Activated CD4-positive, alpha-beta T cell treated with anti-CD3 and anti-CD28 coated beads, Interleukin-2, amount 50 U/mL, for 24 hours (primary cell): ENCODE results near the gene FBXO8.
"Not testable (repeated sequence)": the region's sequence is repeated elsewhere in the genome, so short reads cannot be mapped to it uniquely, and the experiment has no call there.

Experiments
- DNase-seq, 2 donors: peaks; one replicate each; pipeline ENCODE4 v3.0.0-alpha.2; 2020; ENCODE audit warnings: low read depth in 1 of 2, low spot score in 1 of 2

The FBXO8 gene

GRCh38 chr4:174283507-174284471 lies at the start of gene FBXO8, which contains the start of gene CEP44:
Gene FBXO8, minus strand, starts transcription at chr4:174283667. Its CDS starts 20,575 bp downstream, at chr4:174263092.
Gene CEP44, plus strand, starts transcription at chr4:174283911. Its CDS starts 15,211 bp downstream, at chr4:174299122.
- DNase-seq: peak; percentile 50 to 58

- no peak for DNase-seq
Observed at GRCh38 chr4:174332741-174333493, 49.5 kb upstream of the FBXO8 start.

GRCh38 chr4:174324725-174325124 lies 41.3 kb upstream of the FBXO8 start:
- DNase-seq: no peak

GRCh38 chr4:174324236-174324635 lies 40.8 kb upstream of the FBXO8 start:
- no peak for DNase-seq

GRCh38 chr4:174320494-174321199 lies 37.2 kb upstream of the FBXO8 start:
- no peak for DNase-seq

GRCh38 chr4:174318829-174319764 lies 35.6 kb upstream of the FBXO8 start:
- DNase-seq: no peak

GRCh38 chr4:174317531-174317930 lies 34.1 kb upstream of the FBXO8 start:
- no peak for DNase-seq

GRCh38 chr4:174316954-174317353 lies 33.5 kb upstream of the FBXO8 start:
- DNase-seq: no peak

GRCh38 chr4:174316546-174316945 lies 33.1 kb upstream of the FBXO8 start:
- DNase-seq: no peak

GRCh38 chr4:174314770-174315169 lies 31.3 kb upstream of the FBXO8 start:
- no peak for DNase-seq

- DNase-seq: no peak
Observed at GRCh38 chr4:174314274-174314673, 30.8 kb upstream of the FBXO8 start.

- DNase-seq: no peak
Observed at GRCh38 chr4:174312993-174313392, 29.5 kb upstream of the FBXO8 start.

- DNase-seq: no peak
Observed at GRCh38 chr4:174307694-174308093, 24.2 kb upstream of the FBXO8 start.

- no peak for DNase-seq
Observed at GRCh38 chr4:174305961-174306360, 22.5 kb upstream of the FBXO8 start.

- no peak for DNase-seq
Observed at GRCh38 chr4:174304664-174305063, 21.2 kb upstream of the FBXO8 start.

- DNase-seq: no peak
Observed at GRCh38 chr4:174303687-174304086, 20.2 kb upstream of the FBXO8 start.

- not testable (repeated sequence) for DNase-seq
Observed at GRCh38 chr4:174295142-174295541, 11.7 kb upstream of the FBXO8 start.

- DNase-seq: not testable (repeated sequence)
Observed at GRCh38 chr4:174294641-174295040, 11.2 kb upstream of the FBXO8 start.

GRCh38 chr4:174292473-174292872 lies 9.0 kb upstream of the FBXO8 start:
- no peak for DNase-seq

- DNase-seq: no peak
Observed at GRCh38 chr4:174286870-174287269, 3.4 kb upstream of the FBXO8 start.
